Endometrial microvascular endothelial cells (primary cell): ENCODE results near the gene PLXDC2. TPM values are rescaled to one million over a fixed set of nuclear protein-coding genes. Genes with fewer than 3 reads are reported as not detected.

Experiments
- in situ Hi-C: cut with HindIII; loops from 2 replicates; pipeline ENCODE4 v1.10.0; 2017; ENCODE audit warnings: low sequenced_read_pairs, low pct_unique_long_range_greater_than_20kb; ENCODE audit errors: inconsistent ontology term
- total RNA-seq: library from RNA; depleted of rRNA; stranded (reverse); fragments of >200 nt; gene quantifications from one replicate; pipeline ENCODE4 v1.2.3, GENCODE V29; 2015; ENCODE audit errors: inconsistent ontology term

Gene PLXDC2
- total RNA-seq, 1 donor from 2014 or later, result not detected

DNA sequence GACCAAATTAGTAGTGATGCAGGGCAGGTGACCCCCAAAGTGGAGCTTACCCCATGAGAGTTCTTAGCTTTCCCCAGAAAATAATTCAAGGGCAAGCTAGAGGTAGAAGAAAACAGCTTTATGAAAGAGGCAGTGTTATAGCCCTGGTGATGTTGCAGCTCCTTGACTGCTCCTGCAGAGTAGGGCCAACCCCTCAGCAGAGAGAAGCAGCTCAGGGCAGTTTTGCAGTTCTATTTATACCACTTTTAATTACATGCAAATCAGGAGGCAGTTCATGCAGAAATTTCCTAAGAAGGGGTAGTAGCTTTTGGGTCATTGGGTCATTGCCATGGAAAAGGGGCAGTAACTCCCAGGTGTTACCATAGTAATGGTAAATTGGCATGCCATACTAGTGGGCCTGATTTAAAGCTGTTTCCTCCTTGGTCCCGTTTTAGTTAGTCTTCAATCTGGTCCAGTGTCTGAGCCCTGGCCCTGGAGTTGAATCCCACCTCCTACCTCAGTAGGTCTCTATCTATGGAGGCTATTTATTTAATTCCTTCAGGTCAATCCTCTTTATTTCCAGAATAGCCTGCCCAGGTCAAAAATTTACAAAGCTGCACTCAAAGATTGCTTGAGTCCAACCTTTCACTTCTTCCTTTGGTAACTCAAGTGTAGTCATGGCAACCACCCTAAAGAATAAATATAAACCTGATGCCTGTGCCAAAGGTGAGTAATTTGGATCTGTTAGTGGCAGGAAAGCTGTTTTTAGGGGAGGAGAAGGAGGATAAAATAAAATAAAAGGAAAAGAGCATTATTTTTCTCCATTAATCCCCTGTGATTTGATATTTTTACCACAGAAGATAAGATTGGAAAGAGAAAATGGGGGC lies 29.5 kb downstream of the PLXDC2 start:
- in situ Hi-C loops, result no loop called here

DNA sequence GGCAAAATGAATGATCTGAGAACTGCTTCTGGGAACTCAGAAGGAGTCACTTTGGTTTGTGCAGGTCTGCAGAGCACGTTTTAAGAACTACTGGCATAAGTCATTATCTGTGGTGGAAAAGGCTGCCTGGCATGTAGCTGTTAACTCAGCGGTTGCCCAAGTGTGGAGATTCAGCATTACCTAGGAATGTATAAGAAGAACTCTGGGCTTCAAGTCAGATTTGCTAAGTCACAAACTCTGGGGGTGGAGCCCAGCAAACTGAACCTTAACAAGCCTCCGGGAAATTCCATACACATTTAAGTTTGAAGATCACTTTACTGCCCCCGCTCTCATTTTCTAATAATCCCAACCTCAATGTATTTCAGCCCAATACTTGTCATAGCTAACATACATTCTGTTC lies 31.1 kb downstream of the PLXDC2 start:
- in situ Hi-C loops, result no loop called here

DNA sequence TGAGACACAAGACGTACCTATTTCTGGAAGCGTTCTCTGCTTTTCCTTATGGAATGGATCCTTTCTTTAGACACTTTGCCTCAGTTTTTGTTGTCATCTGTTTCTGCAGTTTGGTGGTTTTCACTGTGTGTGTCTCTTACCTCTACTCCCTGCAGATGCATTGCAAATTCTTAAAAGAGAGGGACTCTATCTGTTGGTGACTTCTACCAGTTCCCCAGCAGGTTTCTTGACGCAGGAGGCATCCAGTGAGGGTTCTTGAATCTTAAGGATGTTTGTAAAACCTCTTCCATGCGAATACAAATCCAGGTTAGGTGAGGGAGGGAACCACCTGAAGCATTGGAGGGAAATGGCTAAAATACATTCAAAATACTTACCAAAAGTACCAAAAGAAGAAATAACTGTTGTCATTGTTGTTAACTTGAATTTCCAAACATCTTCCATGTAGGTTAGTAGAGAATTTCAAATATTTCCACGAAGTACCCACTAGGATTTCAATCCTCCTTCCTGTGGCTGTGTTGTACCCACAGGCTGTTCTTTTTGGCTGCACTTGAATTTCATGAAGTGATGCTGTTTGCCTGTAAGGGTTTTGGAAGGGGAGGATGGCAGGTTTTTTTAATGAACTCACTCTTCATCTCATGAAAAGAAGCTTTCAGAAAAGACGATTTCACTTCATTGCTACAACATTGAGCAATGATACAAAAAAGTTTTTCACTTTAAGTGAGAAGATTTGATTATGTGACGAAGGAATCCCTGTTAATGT lies 32.2 kb downstream of the PLXDC2 start:
- in situ Hi-C loops, result no loop called here

DNA sequence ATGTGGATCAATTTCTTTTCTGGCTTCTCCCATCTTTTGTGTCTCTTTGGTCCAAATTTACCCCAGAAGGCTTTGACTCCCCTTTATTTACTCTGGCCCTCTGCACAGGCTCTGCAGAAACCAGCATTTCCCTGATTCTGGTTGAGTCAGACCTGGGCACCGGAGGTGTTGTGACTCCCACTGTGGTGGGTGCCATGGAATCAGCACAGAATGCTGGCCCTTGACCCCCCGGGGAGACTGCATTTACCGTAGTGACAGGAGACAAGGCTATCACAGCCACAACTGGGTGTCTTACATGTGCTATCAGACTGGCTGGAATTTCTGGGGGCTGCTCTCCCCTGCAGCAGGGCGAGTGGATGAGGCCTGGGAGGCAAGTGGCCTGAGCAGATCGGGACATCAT lies 37.6 kb downstream of the PLXDC2 start:
- in situ Hi-C loops, result no loop called here

DNA sequence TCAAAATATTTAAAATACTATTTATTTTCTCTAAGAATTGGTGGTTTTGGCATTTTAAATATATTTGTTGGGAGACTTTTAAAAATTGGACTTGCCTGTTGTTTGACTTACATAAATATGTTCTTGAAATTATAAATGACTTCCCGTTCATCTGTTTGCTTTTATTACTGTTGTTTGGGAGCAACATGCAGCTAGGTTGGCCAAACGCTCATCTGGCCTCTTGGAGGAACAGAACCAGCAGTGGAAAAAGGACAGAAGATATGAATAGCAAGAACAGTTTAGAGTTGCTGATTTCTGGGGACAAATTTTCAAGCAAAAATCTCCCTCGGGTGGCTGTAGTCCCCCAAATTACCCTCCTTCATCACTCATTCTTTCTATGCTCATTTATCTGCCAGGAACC lies 41.6 kb downstream of the PLXDC2 start:
- in situ Hi-C loops, result no loop called here

DNA sequence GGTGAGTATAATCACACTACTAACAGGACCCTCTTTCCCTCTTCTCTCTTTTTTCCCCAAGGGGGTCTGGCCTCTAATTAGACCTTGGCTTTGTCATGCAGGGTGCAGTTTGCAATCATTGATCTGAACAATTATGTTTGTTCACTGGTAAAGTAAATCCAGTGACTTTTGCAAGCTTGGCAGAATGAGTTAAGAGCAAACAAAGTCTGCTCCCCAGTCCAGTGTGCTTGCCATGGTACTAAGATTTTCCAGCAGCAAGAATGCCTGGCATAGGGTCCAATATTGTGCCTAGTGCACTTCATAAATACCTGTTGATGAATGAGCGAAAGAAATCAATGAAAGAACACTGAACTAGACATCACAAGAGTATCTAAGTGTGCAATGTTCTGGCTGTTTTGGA lies 43.9 kb downstream of the PLXDC2 start:
- in situ Hi-C loops, result no loop called here

DNA sequence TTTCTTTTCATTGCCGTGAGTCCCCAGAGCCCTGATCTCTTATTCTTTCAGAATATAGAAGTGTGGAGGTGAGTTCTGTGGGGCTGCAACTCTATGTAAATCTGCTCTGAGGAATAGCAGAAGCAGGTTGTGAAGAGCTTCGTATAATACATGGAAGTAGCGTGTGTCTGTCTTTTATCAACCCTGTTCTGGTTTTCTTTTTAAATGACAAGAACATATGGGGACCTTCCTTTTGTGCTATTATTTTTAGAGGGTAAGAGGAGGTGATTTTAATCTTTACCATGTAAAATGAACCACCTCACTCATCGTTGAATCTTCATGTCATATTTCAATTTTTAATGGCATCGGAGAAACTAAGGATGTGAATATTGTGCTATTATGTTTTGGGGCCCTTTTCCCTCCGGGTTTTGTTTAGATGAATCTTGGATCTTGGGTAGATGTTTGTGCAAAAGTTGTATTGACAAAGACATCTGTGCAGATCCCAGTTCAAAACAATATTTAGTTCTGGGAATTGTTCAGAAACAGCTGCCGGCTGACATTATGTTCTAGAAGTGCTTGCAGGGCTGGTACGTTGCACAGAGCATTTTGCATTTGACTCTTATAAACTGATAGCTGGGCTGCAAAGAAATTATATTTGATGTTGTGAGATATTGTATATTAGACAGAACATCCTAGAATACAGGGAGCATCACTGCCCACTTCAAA lies 46.7 kb downstream of the PLXDC2 start:
- in situ Hi-C loops, result no loop called here

DNA sequence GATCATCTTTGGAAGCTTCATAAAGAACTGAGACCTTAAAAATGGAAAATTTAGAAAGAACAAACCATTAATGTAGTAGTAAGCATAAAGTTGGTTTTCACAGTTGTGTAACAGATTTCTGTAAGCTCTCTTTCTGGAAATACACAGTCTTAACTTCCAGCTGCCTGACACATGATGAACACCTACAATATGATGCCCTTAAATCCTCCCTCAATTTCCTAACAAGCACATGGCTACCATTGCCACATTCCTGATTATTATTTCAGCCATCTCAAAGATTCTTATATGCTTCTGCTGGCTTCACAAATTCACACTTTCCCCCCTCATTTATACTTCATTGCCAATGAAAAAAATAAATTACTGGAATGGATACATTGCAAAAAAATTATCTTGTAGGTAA lies 49.4 kb downstream of the PLXDC2 start:
- in situ Hi-C loops, result no loop called here

DNA sequence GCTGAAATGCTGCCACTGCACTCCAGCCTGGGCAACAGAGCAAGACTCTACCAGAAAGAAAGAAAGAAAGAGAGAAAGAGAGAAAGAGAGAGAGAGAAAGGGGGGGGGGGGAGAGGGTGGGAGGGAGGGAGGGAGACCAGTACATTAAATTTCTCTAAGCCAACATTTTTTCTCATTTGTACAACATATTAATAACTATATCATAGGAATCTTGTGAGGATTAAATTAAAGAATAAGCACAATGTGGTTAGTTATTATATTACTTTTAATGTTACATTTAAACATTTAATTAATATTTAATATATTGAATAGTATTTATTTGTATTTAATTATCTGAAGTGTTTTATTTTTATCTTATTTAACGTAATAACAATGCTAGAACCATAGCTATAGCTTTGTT lies 53.1 kb downstream of the PLXDC2 start:
- in situ Hi-C loops, result no loop called here

DNA sequence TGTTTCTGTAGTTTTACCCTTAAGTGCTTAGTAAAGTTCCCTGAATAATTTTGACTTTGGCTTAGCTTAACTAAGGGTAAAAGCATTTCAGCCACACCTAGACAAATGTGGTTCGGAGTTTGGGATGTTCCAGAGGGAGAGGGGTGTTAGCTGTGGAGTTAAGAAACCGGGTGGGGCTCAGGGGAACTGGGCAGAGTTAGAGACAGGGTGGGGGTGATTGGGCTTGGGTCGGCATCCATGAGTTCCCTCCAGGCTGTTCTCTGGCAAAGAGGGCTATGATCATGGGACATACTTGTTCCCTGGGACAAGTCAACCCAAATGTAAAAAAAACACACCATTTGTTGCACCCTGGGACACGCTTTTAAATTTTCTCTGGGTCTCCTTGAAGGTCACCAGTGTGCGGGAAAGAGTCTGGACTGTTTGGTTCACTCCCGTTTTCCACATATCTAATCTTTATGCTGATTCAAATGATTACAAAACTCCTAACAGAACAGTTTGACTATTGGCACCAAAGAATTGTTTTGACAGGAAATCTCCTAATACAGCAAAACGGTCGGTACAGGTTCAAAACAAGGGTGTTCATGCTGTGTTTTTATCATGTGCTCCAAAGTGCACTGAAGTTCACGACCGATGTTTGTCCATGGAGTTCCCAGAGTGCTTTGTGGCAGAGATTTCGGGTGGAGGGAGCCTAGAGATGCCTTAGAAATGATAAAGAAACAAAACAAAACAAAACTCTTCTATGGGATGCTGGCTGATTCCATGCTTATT lies 56.5 kb downstream of the PLXDC2 start:
- in situ Hi-C loops, result no loop called here

DNA sequence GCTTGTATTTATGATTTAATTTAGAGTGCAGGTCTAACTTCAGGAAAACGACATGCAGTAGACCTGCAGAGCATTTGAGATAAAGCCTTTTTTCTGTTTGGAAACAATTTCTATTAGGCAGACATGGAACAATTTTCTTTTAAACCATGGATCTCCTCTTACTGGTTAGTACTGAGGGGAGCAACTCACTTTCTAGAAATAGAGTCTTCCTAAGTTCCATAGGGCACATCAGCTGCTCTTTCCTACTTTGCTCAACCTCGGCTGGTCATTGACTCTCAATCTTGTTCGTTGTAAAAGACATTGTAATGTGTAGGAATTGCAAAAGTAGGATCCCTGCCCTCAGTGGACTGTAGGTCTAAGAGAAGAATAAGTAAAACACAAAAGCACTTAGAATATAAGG lies 58.0 kb downstream of the PLXDC2 start:
- in situ Hi-C loops, result no loop called here

DNA sequence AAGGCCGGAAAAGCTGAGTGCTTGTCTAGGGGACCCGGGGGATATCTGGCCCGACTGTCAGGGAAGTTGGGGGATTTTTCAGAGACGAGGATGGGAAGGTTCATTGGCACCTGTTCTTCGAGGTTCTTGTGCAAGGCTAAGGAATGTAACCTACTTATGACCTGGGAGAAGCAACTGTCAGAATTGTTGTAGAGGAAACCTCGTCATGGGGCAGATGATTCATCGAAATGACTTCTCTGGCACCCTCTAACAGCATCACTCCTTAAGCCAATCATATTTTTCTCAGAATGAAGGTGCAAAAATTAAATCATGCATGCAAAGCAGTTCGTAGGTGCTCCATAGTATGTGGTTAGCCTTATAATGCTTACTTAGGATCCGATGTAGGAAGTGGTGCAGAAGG lies 58.6 kb downstream of the PLXDC2 start:
- in situ Hi-C loops, result no loop called here

DNA sequence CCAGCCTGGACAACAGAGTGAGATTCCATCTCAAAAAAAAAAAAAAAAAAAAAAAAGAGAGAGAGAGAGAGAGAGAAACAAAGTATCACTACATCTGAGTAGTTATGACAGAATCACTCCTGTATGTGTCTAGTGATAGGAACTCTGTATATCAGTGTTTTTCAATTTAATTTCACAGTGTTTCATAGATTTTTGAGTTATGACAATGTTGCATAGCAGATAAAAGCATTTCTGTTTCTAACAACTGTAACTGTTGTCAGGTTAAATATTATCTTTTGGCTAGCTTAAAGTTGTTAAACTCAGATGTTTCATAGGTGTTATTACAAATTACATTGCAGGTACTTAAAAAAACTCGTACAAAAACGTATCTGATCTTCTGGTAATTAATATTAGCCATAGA lies 60.3 kb downstream of the PLXDC2 start:
- in situ Hi-C loops, result no loop called here

DNA sequence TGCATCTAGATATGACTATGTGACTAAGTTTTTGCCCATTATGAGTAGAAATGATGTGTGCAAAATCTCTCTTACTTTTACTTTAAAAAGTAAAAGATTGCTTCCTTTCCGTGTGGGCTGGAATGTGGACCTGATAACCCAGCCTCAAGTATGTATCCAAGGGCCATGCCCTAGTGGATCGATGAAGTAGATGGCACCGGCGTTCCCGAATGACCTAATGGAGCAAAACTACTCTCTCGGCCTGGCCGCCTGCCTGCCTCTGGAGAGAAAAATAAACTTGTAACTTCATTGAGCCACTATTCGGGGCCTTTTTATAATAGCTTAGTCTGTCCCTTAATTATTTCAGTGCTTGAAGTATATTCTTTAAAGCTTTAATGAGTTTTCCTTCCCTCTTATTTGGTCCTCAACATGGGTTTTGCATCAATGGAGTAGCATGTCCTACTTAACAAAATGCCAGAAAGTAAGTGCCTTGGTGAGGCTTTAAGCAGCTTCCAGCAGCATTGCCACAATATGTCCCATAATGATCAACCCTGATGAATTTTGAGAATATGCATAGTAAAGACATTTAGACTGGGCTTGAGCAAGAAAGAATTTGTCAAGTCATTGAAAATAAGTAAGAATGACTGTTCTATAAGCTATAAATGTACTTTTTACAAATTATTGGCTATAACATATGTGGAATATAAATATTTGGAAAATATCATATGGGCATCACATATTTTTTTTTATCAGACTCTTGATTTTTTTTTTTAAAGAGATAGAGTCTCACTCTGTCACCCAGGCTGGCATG lies 61.4 kb downstream of the PLXDC2 start:
- in situ Hi-C loops, result no loop called here

DNA sequence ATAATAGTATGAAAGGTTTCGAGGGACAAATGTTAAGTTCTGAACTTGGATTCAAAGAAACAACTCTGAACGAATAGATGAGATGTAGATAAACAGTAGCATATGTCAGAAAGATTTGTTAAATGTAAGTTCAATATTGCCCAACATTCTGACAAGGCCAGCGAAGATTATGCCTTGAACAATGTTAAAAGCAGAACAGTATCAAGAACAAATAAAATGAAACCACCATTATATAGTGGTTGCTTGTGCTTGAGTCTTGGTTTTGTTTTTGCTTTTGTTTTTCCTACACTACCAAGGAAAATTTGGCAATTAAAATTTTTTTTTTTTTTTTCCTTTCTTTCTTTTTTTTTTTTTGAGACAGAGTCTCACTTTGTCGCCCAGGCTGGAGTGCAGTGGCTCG lies 66.4 kb downstream of the PLXDC2 start:
- in situ Hi-C loops, result no loop called here

DNA sequence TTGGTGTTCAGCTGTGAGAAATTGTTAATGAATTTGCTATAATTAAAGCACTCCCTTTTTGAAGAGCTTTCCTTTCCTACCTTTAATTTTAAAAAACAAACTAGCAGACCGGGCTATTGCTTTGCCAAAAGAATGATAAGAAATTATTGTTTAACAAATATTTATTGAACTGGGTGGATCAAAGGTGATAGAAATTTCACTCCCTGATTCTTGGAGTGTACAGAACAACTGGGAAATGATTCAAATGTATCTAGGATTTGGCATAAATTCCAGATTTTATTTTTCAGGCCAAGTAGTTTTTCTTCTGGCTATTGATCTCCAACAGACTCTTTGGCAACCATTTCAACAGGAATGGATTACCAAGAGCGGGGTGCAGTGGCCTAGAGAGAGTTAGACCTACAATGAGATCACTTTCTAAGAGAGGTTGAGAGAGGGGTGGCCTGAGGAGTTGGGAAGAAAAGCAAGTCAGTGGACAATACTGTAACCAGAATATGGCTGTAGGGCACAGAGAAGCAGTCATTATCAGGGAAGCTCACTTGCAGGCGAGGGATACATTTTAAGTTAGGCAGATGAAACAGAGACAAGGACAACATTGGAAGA lies 71.9 kb downstream of the PLXDC2 start:
- in situ Hi-C loops, result no loop called here

DNA sequence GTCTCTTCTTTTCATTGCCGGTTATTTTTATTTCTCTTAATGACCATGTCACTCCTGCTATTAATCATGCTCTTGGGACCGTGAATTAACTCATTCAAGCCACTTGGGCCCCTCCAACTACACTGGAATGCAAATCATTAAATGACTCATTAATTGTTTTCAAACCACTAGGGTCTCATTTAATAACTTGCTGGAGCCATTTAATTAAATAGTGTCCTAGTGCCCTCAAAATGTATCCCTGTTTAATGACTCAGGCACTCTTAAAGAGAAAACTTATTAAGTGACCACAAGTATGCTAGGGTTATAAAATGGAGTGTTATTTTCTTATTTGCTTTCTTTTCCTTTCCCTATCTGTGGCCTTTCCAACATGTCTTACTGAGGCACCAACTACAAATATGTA lies 73.0 kb downstream of the PLXDC2 start:
- in situ Hi-C loops, result no loop called here

DNA sequence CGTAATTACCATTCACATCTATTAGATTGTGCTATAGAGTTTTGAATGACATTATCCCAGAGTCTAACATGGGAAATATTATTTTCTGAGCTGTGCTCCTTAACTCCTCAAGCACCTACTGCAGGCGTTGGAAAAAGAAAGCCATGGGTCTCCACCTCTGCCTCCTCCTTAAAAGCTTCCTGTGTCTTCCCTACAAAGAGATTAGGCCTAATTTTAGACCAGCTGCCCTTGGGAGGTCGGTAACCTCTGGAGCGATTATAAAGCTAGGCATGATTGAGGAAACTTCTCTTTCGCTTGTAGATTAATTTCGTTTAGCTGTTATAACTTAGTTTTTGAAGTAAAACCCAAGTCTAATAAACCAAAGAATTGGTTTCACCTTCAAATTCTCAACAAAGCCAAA lies 75.2 kb downstream of the PLXDC2 start:
- in situ Hi-C loops, result no loop called here
